MM.1S (cell line): ENCODE results near the gene OR10C1.

Experiments
- EZH2 ChIP-seq: fragments of 300-600 bp; sonication (generic); optimal IDR thresholded peaks from 2 replicates; pipeline ENCODE3; 2017; ENCODE audit warnings: low read depth, mild to moderate bottlenecking, antibody characterized with exemption, low read length, mixed read lengths
- EZH2phosphoT487 ChIP-seq: fragments of 300-600 bp; sonication (generic); IDR thresholded peaks from 2 replicates; pipeline ENCODE4 v1.6.1; 2018; ENCODE audit warnings: antibody characterized with exemption, low read length
- TF ChIP-seq, protein P1 (sequence below): fragments of 300-600 bp; sonication (generic); IDR thresholded peaks from 2 replicates; pipeline ENCODE4 v1.5.1; 2016; ENCODE audit warnings: antibody characterized with exemption, low read length, mixed read lengths

DNA sequence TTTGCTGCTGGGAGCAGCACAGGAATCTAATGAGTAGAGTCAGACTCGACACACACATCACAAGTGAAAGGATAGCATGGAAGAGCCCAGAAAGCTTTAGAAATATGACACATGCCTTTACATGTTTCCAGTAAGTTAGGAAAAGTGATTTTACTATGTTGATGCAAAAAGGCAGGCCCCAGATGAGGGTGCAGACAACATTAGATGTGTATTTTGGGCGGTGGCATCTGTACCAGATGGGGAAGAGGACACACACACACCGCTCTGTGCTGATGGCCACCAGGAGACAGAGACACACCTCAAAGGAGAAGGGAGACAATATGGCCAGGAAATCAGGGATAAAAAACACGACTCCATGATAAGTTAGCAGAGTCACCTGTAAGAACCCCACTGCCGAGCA lies 48.0 kb downstream of the OR10C1 start:
- TF ChIP-seq, protein P1, sequence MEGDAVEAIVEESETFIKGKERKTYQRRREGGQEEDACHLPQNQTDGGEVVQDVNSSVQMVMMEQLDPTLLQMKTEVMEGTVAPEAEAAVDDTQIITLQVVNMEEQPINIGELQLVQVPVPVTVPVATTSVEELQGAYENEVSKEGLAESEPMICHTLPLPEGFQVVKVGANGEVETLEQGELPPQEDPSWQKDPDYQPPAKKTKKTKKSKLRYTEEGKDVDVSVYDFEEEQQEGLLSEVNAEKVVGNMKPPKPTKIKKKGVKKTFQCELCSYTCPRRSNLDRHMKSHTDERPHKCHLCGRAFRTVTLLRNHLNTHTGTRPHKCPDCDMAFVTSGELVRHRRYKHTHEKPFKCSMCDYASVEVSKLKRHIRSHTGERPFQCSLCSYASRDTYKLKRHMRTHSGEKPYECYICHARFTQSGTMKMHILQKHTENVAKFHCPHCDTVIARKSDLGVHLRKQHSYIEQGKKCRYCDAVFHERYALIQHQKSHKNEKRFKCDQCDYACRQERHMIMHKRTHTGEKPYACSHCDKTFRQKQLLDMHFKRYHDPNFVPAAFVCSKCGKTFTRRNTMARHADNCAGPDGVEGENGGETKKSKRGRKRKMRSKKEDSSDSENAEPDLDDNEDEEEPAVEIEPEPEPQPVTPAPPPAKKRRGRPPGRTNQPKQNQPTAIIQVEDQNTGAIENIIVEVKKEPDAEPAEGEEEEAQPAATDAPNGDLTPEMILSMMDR, result no peak
- TF ChIP-seq EZH2, result no peak
- no peak for TF ChIP-seq EZH2phosphoT487
